NCI-H146 treated with DMSO at 0.1 percent for 48 hours (cell line): ENCODE measurements around the gene MAML2.

Experiments
- DNase-seq: peaks from one replicate; lab custom pipeline; 2025; ENCODE audit not compliant: unreplicated experiment; lab: John Stamatoyannopoulos, UW

The MAML2 gene

DNA sequence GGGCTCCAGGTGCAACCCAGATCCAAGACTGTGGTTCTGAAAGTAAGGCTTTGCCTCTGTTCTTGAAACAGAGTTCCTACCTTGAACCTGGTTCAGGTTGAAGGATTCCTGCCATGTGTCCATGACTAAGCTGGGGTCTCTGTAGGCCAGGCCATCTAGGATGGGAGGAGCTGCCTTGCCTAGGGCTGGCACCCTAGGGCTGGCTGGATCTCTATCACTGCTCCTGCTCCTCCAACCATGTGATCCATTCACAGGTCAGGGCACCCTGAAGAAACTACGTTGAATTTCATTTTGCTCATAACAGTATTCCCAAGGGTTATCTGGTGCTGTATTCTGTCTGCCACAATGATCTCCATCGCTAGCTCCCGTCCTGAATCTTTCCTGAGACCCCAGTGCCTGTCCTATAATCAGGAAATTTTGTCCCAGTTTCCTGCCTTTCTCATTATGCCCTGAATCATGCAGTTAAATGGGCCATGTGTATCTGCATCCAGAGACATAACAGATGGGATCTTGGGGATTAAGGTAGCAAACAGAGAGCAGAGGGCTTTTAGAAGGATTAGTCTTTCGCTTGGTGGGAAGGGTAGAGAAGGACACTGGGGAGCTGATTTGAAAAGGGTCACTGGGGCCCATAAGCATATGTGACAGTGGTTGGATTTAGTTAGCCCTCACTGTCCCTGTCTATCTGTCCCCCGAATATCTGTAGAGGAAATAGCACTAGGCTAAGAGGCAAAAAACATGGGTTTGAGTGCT lies 320.9 kb downstream of the MAML2 start:
- no peak for DNase-seq

DNA sequence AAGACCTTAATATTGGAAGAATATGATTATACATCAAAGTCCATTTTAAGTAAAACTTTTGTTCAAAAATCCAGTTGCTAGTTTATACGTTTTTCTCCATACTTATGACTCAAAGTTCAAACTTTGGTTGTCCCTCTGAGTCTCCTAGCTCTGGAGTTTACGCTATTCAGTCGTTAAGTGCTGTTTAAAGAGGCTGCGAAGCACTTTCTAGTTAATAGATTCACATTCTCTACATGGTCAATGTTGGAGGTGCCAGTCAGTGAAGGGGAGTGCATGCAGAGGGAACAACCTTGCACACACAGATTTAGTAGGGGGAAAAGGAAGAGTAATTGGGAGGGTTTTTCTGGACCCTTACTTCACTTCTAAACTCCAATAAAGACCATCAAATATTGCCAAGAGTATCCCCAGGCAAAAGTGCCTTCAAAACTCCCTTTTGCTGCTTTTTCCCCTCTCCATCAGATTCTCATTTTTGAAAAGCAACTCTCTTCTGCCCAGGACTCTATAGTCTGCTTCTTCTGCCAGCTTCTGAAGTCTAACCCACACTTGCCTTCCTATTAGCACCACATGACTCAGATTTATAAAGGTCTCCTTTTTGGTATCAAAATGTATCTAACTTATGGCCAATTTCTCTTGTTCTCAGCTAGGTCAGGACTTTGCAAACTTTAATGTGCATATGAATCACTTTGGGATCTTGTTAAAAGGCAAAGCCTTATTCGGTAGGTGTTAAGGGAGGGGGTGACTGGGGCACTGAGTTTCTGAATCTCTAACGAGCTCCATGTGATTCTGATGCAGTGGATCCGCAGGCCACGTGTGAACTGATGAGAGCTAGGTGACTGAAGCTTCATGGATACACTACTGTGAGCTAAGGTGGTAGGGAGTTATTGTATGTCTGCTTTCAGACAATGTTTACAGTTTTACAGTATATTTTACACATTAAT lies 322.9 kb downstream of the MAML2 start:
- no peak for DNase-seq

DNA sequence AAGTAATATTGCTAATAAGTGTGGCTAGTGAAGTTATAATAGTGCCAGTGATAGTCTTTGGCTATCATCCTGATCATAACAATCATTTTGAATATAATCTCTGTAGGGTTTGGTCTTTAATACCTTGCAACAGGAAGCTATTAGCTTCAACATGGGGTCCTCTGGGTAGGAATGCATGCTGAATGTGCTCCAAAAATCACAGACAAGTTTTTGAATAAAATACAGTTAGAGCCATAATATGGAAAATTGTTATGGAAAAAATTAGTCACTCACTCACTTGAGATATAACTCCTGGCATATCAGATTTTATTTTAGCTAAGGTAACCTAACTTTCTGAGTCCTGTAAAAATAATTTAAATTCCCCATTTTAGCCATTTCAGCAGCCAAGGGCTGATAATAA lies 323.7 kb downstream of the MAML2 start:
- DNase-seq: no peak

DNA sequence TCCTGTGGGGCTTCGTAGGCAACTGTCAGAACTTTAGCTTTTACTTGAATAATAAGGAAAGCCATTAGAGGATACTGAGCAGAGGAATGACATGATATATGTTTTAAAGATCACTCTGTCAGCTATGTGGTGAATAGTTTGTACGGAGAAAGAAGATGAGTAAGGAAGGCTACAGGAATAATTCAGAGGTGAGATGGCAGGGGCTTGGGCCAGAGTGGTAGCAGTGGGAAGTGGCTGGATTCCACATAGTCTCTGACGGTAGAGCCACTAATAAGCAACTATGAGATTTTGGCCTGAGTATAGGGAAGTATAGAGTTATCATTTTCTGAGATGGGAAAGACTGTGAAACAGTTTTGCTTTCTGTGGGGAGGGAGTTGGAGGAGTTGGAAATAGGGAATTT lies 325.1 kb downstream of the MAML2 start:
- no peak for DNase-seq

DNA sequence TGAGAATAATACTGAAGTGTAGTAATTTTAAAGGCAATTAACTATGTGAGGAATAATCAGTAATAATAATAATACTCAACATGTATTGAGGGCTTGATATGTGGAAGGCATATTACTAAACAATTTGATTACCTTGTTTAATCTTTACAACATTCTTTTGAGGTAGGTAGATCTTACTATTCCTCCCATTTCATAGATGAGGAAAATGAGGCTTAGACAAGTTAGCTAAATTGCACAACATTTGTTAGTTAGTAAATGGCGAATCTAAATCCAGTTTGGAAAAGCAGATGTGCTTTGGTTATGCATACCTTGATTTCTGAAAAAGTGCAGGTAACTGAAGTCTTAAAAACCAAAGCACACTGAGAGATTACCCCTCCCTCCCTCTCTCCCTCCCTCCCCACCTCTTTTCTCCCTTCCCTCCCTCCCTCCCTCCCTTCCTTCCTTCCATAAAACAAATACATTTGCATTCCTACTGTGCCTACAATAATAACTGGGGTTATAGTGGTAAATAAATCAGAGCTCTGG lies 326.0 kb downstream of the MAML2 start:
- no peak for DNase-seq

DNA sequence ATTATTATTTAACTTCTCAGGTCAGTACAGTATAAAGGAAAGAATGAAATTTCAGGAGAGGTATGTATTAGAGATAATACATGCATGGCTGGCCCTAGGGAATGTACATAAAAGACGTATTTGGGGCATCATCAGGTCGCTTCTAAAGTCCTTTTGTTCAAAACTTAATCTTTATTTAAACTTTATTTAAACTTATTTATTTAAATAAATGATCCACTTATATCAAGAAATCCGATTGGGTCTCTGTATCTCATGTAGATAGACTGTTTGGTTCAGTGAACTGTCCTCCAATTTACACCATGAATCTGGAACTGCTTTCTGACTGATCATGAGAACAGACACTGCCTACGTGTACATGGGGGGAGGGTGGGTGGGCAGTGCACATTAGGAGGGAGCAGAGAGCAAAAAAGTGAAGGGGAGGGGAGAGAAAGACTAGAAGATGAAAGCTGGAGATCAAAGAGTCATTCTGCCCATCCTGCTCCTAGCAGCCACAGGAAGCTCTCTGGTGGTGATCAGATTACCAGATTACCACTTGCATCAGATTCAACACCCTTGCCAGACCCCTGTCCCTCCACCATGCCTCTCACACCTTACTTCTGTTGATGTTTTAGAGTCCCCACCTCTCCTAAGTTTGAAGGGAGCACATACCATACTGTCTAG lies 327.0 kb downstream of the MAML2 start:
- DNase-seq: no peak

DNA sequence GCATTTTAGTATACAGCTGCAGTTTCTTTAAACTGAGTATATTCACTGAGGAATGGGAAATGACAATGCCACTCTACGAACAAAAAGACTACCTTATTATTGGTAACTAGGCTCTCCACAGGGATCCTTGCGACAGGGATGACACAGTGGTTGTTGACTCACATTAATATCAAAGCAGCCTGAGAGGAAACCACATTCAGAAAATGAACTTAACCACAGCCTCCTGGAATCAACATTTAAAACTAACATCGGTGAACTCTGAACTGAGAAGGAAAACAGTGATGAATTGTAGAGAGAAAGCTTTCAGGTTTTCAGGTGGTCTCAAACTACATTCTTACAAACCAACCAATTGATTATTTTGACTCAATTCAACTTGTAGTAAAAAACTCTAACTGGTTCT lies 328.8 kb downstream of the MAML2 start:
- no peak for DNase-seq

DNA sequence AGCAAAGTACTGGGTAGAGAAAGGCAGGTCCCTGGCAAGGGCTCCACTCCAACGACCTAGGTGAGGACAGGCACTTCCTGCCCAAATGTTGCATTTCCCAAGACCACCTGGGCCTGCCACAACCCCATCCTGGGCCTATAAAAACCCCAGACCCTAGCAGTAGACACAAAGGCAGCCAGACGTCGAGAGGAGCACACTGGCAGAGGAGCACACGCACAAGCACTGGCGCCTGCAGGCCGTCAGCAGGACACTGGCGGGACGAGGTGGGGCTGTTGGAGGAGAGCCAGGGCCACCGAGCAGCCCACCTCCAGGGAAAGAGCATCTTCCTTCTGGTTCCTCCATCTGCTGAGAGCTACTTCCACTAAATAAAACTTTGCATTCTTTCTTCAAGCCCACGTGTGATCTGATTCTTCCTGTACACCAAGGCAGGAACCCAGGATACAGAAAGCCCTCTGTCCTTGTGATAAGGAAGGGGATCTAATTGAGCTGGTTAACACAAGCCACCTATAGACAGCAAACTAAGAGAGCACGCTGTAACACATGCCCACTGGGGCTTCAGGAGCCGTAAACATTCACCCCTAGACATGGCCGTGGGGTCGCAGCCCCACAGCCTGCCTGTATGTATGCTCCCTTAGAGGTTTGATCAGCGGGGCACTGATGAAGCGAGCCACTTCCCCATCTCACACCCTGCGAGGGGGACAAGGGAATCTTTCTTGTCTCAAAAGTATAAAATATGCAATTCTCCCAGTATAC lies 329.4 kb downstream of the MAML2 start:
- no peak for DNase-seq

DNA sequence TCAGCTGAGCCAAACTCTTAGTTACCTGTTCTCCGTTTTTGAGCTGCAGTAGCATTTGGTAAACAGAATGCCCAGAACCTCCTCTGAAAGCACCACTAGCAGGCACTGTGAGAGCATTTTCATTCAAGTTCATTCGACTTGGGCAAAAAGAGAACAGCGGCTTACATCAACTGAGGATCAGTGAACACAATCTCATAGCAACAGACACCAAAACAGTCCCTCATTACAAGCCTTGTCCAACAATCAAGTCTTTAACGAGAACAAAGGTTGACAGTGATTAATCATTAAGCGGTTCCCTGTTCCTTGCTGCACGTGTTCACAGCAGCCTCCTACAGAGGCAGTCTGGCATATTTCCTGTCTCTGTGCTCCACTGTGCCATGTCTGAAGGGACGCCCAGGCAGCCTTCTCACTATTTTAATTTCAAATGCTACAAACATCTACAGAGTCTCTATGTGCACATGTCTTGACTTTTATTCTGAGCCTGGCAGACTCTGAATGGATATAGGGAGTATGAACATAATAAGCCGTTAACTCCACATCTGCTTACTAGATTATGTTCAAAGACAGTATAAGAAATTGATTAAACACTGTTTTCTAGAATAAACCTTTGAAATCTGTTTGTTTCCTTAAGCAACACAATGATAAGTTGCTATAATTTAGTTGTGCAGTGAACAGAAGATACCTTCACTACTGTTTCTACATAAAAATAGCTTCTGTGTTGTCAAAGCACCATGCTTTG lies 330.7 kb downstream of the MAML2 start:
- DNase-seq: no peak

DNA sequence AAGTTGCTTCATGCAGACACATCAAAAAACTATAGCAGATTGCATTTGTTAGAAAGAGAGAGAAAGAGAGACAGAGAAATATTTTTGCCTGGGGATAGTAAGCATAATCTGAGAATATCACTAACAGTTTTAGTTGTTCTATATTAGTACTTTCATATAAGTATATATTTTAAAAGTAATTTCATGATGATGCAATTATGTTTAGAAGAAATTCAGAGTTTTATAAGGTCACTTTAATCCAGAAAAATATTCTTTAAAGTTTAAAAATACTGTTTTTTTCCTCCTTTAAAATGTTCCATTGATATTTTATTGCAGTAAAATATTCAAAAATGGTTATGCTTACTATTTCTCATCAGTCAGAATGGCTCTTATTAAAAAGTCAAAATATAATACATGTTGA lies 332.3 kb downstream of the MAML2 start:
- no peak for DNase-seq

DNA sequence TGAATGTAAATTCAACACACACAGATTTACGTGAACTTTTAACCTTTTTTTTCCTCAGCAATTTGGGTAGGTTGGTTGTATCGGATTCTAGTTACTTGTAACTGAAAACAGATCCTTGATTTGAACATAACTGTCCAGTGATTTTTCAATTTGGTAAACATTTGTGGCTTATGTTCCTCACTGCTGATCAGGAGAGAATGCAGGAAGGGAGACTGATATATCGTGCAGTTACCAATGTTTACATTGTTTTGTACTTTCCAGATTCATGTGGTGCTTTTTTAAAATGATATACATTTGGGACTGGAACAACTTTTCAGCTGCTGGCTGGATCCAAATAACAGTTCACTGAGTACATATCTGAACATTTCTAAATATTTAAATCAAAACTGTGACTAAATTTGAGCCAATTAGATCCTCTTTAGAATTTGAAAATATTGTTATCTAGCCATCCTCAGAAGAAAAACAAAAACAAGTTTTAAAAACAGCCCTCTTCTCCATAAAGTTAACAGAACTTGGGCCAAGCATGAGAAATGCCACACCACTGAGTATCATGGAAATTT lies 334.8 kb downstream of the MAML2 start:
- DNase-seq: no peak

DNA sequence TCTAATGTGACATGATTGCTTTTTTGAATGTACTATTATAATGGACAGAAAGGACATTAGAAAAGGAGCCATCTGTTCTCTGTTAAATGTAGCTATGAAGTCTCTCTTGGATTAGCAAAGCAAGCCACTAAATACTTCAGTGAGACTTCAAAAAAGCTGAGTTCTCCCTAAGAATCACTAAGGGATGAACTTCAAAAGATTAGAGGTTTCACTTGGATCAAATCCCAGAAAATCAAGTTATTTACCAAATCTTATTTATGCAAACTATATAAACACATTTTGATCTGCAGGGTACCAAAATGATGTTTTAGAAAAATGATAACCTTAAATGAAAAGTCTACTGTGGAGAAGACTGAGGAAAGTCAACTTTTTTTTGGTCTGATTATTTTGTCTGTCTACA lies 337.0 kb downstream of the MAML2 start:
- DNase-seq: no peak

DNA sequence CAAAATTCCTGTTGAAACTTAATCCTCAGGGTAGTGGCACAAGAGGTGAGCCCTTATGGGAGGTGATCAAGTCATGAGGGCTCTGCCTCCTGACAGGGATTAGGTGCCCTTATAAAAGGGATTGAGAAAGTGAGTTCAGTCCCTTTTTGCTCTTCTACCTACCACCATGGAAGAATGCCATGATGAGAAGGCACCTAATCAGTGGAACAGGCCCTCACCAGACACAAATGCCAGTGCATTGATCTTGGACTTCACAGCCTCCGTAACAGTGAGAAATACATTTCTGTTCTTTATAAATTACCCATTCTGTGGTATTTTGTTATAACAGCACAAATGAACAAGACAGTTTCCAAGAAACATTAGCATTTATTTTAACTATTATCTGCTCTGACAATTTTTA lies 338.1 kb downstream of the MAML2 start:
- no peak for DNase-seq

DNA sequence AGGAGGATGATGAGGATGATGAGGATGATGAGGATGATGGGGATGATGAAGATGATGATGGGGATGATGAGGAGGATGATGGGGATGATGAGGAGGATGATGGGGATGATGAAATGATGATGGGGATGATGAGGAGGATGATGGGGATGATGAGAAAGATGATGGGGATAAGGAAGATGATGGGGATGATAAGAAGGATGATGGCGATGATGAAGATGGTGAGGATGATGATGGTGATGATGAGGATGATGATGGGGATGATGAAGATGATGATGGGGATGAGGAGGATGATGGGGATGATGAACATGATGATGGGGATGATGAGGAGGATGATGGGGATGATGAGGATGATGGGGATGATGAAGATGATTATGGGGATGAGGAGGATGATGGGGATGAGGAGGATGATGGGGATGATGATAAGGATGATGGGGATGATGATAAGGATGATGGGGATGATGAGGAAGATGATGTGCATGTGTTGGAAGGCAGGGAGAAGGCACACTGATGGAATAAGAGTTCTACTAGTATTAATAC lies 340.2 kb downstream of the MAML2 start:
- DNase-seq: no peak

DNA sequence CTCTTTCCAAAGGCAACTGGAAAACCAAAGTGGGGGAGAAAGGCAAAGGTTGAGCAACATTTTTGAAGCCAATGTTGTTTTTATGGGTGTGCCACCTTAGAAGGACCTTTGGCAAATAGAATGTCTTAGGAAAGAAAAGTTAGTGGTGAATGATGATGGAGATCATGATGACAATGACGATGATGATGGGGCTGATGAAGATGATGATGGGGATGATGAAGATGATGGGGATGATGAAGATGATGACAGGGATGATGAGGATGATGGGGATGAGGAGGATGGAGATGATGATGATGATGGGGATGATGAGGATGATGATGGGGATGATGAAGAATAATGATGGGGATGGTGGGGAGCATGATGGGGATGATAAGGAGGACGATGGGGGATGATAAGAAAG lies 340.7 kb downstream of the MAML2 start:
- no peak for DNase-seq

DNA sequence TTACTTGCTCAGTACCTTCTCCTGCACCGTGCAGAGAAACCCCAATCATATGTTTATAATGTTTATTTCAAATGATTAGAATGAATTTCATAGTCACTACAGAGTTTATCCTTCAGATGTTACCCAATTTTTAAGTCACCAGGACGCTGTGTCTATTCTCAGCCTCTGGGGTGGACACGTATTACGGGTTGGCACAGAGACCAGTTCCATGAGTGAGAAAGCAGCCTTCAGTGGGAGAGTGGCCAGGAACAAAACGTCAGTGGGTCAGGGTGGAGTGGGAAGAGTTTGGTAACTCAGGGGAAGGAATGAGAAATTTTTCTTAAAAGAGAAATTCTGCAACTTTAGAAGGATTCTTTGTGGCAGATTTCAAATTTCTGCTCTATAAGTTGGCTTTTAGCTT lies 342.0 kb downstream of the MAML2 start:
- no peak for DNase-seq

DNA sequence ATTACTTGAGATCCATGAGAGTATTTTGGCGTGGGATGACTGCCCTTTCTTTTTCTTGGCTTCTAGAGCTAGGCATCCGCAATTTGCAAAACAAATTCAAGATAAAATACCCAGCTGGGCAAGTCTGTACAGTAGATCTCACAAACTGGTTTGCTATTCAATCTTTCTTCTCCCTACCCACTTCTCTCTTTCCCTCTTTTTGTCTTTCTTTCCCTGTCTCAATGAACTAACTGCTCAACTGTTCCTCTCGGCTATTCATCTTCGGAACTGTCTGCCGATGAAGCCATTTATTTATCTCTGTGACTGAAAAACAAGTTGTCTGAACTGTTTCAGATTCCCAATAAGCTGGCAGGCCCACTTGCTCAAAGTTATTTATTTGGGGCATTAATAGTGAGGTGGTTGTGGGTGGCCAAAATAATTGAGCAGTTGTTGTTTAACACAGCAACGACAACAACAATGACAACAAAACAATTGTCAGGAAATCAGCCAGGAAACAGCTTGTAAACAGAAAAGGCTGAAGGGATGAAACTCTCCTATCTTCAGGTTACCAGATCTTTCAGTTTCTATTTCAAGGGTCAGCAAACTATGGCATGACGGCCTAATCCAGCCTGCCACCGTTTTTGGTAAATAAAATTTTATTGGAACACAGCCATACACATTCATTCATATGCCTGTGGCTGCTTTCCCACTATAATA lies 343.1 kb downstream of the MAML2 start:
- DNase-seq: no peak

DNA sequence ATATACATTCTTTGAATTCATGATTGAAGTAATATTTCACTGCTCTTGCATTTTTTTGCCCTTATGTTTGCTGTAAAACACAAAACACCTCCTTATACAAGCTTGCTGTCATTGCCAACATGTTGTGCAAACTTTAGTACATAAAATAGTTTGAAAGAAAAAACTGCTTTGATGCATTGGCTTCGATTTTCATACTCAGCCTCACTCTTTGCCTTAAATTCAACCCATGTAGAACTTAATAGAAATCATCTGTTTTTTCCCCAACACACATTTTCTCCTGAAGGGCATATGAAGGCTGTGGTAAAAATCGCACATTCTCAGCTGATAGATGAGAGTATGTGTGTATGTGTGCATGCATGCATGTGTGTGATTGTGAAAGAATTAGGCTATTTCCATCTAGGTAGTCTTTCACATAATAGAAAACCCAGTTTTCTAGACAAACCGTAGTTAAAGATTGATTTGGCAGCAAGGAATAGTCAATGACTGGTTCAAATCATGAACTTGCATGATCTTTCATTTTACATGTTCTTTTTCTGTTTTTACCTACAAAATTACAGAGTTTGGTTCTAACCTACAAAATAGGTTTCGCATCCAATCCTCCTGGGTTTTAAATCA lies 346.3 kb downstream of the MAML2 start:
- DNase-seq: no peak

DNA sequence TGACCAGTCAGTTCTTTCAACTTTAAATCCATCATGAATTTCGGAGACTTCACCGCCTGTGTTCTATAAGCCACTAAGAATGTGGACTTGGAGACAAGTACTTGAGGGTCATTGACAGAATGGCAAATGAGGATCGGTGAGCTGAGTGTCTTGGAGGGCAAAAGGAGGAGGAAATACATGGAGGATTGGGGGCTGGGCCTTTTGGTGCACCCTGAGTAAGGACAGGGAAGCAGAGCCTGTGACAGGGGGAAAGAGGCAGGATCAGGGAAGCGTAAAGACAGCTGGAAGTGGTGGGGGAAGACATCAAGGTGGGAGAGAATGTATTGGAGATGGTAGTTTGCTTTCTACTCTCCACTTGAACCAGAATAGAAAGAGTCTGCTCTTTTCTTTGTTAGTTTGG lies 348.7 kb downstream of the MAML2 start:
- DNase-seq: no peak
